Measurements from ENCODE around the gene ADCY2.

DNA sequence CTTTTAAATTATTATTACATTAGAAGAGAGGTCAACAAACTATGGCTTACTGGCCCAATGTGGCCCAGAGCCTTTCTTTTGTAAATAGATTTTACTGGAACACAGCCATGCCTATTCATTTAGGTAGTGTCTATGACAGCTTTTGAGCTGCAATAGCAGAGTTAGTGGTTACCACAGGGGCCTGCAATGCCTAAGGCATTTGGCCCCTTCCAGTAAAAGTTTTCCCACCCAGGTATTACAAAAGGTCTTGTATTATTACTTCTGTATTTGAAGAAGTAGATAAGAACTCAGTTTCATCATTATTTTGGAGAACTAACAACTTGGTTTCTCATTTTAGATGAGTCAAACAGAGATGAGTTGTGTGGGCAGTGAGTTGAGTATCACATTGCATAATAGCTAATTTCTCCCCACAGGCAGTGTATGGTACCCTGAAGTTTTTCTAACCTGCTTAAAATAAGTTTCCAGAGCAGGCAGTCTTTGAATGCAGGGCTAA lies 482.5 kb downstream of the ADCY2 start:
- TF ChIP-seq, protein P1, sequence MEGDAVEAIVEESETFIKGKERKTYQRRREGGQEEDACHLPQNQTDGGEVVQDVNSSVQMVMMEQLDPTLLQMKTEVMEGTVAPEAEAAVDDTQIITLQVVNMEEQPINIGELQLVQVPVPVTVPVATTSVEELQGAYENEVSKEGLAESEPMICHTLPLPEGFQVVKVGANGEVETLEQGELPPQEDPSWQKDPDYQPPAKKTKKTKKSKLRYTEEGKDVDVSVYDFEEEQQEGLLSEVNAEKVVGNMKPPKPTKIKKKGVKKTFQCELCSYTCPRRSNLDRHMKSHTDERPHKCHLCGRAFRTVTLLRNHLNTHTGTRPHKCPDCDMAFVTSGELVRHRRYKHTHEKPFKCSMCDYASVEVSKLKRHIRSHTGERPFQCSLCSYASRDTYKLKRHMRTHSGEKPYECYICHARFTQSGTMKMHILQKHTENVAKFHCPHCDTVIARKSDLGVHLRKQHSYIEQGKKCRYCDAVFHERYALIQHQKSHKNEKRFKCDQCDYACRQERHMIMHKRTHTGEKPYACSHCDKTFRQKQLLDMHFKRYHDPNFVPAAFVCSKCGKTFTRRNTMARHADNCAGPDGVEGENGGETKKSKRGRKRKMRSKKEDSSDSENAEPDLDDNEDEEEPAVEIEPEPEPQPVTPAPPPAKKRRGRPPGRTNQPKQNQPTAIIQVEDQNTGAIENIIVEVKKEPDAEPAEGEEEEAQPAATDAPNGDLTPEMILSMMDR (conservative IDR thresholded peaks at IDR 0.05; ENCODE audit: low read depth, low read length): no peak
- TF ChIP-seq EZH2 (IDR thresholded peaks at IDR 0.05; ENCODE audit: borderline replicate concordance, low read depth, low read length, poor library complexity, severe bottlenecking): no peak
